Tibial nerve (tissue), 3 donors: ENCODE results near the gene GCNT2.

ENCODE experiments used
- CTCF ChIP-seq, 5 experiments: fragments of 200-600 bp in 3 of 5; fragments of 450-650 bp in 2 of 5; sonication (generic) in 3 of 5; IDR thresholded peaks; one replicate each; pipeline ENCODE4 v1.5.1; 2016 to 2019; ENCODE audit warnings: antibody characterized with exemption in 5 of 5, mild to moderate bottlenecking in 3 of 5, moderate library complexity in 2 of 5
- POLR2A ChIP-seq, 2 donors: fragments of 450-650 bp; IDR thresholded peaks; one replicate each; pipeline ENCODE4 v1.6.1; 2017; ENCODE audit warnings: antibody characterized with exemption in 2 of 2, mild to moderate bottlenecking in 2 of 2, moderate library complexity in 2 of 2

GRCh38 chr6:10553871-10554270 is 32.7 kb downstream of the GCNT2 start:
- TF ChIP-seq CTCF (IDR thresholded peaks at IDR 0.05) (no peak), POLR2A (IDR thresholded peaks at IDR 0.05) (no peak)
